Measurements from ENCODE around the gene ERBB3.
"Not testable (repeated sequence)": the region's sequence is repeated elsewhere in the genome, so short reads cannot be mapped to it uniquely, and the experiment has no call there.

ERBB3 gene

GRCh38 chr12:56116267-56117081 is 36.5 kb downstream of the ERBB3 start, which contains the start of gene RPL41:
TSS of gene RPL41 (plus strand) at chr12:56116633.
- no peak for FAIRE-seq

- FAIRE-seq: not testable (repeated sequence)
Measured at GRCh38 chr12:56117082-56117706, 37.2 kb downstream of the ERBB3 start.

GRCh38 chr12:56117778-56118687 is 38.1 kb downstream of the ERBB3 start, which contains the start of gene ZC3H10:
TSS of gene ZC3H10 (plus strand) at chr12:56118266. CDS start at chr12:56120563, 2,297 bp downstream.
- no peak for FAIRE-seq

GRCh38 chr12:56118688-56119357 is 38.9 kb downstream of the ERBB3 start:
- FAIRE-seq: no peak

DNA sequence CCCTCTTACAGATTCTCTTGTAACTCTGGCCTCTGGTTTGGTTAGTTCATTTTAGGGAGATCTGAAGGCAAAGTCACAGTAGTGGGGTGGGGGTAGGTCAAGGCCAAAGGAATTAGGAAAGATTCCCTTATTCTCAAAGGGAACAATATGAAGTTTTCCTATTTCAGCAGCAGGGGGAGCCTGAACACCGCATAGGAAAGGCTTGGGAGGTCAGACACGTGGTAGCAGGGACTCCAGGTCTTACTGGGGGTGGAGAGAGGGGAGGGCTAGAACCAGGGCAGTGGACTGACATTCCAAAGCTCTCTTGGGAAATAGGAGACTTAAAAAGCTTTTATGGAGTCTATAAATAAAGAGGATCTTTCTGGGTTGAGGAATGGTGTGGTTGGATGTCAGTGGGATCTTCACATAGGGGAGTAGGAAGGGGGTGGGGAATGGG is 39.4 kb downstream of the ERBB3 start:
- no peak for FAIRE-seq

GRCh38 chr12:56120158-56120846 is 40.3 kb downstream of the ERBB3 start:
- FAIRE-seq: no peak

DNA sequence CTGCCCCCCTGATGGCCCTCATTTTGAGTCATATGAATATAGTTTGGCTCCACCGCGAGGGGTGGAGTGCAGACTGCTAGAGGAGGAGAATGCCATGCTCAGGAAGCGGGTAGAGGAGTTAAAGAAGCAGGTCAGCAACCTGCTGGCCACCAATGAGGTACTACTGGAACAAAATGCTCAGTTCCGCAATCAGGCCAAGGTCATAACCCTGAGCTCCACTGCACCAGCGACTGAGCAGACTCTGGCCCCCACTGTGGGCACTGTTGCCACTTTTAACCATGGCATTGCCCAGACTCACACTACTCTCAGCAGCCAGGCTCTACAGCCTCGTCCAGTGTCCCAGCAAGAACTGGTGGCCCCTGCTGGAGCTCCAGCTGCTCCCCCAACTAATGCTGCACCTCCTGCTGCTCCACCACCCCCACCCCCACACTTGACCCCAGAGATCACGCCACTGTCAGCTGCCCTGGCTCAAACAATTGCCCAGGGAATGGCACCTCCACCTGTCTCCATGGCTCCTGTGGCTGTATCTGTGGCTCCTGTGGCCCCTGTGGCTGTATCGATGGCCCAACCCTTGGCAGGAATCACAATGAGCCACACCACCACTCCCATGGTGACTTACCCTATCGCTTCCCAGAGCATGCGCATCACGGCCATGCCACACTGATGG is 41.4 kb downstream of the ERBB3 start:
- FAIRE-seq: no peak

DNA sequence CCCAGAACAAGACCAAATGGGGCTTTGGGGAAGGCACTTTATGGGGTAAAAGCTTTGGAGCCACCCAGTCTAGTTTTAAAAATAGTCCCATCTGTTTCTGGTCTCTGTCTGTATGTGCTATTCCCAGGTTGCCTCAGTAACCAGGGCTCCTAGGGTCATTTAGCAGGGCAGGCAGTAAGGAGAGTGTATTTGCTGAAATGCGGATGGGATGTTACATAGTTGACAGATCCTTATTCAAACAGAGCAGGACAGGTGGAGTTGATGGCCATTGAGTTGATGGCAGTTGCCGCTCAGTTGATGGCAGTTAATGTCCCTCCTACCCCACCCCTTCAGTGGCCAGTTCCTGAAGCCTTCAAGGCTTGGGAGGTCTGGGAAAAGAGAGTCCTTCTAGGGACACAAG is 42.7 kb downstream of the ERBB3 start:
- FAIRE-seq: no peak

- no peak for FAIRE-seq
Measured at GRCh38 chr12:56124133-56124532, 44.2 kb downstream of the ERBB3 start.

- no peak for FAIRE-seq
Measured at GRCh38 chr12:56126732-56127239, 46.8 kb downstream of the ERBB3 start.

DNA sequence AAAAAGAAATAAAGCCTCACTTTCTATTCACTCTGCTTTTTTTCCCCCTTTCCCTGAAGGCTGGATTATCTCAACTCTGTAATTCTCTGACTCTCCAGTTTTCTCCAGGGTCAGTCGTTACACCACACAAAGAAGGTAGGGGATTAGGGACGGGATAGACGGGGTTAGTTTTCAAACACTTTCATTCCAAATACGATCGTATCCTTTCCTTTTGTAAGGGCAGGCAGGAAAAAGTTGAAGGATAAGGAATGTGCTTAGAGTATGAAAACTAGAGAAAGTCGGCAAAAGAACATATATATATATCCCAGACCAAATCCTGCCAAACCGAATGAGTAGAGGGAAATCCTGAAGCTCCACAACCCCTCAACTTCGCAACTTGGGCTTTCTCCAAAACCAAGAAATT is 47.5 kb downstream of the ERBB3 start:
- no peak for FAIRE-seq

- FAIRE-seq: peak; percentile 74
Measured at GRCh38 chr12:56127888-56128669, 48.1 kb downstream of the ERBB3 start, which contains the start of gene ESYT1. TSS of gene ESYT1 (plus strand) at chr12:56128267. CDS start at chr12:56128320, 53 bp downstream.

- no peak for FAIRE-seq
Measured at GRCh38 chr12:56128670-56129205, 48.8 kb downstream of the ERBB3 start.

DNA sequence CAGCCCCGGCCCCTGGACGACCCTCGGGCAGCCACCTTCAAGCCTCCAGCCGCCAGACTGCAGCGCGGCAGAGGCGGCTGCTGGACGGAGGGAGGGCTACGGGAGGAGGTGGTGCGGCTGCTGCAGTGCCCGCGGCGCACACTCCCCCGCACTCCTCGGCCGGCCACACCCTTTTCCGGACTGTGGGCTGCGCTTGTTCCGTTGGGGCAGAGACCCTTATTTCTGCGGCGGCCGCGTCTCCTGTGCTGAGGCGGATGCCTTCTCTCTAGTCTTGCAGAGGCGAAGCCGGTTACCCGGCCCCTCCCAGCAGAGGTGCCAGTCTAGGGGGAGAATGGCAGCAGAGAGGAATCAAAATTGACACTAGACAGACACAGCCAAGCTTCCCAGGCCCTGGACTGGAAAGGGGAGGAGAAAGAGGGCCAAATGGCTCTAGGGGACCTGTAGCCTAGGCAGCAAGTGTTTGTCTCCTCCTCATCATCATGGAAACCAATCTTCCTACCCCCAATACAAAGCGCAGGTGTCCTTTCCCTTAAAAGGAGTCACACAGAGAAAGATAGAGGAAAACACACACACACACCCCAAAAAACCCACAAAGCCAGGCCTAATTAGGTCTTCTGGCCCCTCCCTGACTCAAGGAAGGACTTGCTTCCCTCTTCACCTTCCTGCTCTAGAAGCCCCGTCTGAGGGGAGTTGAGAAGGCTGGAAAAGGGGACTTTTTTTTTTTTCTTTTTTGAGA is 49.4 kb downstream of the ERBB3 start:
- no peak for FAIRE-seq

- FAIRE-seq: no peak
Measured at GRCh38 chr12:56129942-56130495, 50.1 kb downstream of the ERBB3 start.

- no peak for FAIRE-seq
Measured at GRCh38 chr12:56130876-56131275, 50.9 kb downstream of the ERBB3 start.

GRCh38 chr12:56134897-56135296 is 54.9 kb downstream of the ERBB3 start:
- FAIRE-seq: no peak

DNA sequence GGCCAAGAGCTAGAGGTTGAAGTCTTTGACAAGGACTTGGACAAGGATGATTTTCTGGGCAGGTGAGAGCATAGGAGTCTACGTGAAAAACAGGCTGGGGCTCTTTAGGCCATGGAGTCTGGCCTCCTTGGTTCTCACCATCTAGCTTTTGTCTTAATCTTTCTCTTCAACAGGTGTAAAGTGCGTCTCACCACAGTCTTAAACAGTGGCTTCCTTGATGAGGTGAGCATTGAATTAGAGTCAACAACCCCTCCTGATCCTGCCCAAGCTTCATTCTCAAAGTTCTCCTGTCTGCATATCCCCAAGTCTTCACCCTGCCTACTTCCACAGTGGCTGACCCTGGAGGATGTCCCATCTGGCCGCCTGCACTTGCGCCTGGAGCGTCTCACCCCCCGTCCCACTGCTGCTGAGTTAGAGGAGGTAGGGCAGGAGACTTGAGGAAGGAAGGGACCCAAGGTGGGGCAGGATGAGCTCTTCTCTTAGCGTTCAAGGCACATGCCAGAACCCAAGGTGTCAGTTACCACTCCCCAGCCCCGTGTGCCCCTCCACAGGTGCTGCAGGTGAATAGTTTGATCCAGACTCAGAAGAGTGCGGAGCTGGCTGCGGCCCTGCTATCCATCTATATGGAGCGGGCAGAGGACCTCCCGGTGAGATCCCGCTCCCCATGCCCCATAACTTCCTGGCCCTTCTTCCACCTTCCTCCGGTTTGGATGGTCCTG is 58.0 kb downstream of the ERBB3 start:
- FAIRE-seq: no peak
